Measurements from ENCODE around the gene CEP85.
"Not testable (repeated sequence)": the region's sequence is repeated elsewhere in the genome, so short reads cannot be mapped to it uniquely, and the experiment has no call there.

DNA sequence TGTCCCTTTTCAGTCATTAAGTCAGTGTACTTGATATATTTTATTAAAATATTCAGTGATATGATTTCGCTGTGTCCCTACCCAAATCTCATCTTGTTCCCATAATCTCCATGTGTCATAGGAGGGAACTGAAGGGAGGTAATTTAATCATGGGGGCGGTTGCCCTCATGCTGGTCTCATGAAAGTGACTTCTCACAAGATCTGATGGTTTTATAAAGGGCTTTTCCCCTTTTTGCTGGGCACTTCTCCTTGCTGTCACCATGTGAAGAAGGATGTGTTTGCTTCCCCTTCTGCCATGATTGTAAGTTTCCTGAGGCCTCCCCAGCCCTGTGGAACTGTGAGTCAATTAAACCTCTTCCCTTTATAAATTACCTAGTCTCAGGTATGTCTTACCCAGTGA, 3.3 kb upstream of the CEP85 start:
- TF ChIP-seq, protein P1, sequence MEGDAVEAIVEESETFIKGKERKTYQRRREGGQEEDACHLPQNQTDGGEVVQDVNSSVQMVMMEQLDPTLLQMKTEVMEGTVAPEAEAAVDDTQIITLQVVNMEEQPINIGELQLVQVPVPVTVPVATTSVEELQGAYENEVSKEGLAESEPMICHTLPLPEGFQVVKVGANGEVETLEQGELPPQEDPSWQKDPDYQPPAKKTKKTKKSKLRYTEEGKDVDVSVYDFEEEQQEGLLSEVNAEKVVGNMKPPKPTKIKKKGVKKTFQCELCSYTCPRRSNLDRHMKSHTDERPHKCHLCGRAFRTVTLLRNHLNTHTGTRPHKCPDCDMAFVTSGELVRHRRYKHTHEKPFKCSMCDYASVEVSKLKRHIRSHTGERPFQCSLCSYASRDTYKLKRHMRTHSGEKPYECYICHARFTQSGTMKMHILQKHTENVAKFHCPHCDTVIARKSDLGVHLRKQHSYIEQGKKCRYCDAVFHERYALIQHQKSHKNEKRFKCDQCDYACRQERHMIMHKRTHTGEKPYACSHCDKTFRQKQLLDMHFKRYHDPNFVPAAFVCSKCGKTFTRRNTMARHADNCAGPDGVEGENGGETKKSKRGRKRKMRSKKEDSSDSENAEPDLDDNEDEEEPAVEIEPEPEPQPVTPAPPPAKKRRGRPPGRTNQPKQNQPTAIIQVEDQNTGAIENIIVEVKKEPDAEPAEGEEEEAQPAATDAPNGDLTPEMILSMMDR (IDR thresholded peaks at IDR 0.05; ENCODE audit: low read depth, low read length), result not testable (repeated sequence)
- not testable (repeated sequence) for TF ChIP-seq EZH2phosphoT487 (IDR thresholded peaks at IDR 0.05; ENCODE audit: low read depth)

Measured in OCI-LY3 (cell line).